VCaP (cell line): ENCODE data around the gene REEP6.
"Not testable (repeated sequence)": the region's sequence is repeated elsewhere in the genome, so short reads cannot be mapped to it uniquely, and the experiment has no call there.

Source experiments
- H3K27ac ChIP-seq: fragments of 450-650 bp; 2 replicates; pipeline ENCODE4 v1.5.1; 2017
- TF ChIP-seq, protein P1 (sequence below): fragments of 450-650 bp; conservative IDR thresholded peaks from 2 replicates; pipeline ENCODE4 v1.5.1; 2017; ENCODE audit warnings: mild to moderate bottlenecking, moderate library complexity

Gene REEP6

DNA sequence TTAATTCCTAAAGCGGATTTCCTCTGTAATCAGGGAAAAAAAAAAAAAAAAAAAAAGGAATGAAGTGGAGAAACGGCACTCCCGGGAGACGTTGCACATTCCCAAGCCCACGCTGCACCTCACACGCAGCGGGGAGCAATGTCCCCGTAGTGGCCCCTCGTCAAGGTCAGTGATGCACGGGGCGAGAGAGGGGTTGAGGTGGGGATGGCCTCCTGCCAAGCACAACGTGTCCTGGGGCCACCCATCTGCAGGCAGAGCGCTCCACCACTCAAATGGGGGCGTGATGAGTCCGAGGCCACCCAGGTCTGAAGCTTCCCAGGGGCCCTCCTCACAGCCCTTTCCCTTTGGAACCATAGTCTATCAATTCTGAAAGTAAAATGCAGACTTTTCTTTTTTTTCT, 48.0 kb downstream of the REEP6 start:
- H3K27ac ChIP-seq: no peak overlapping the region
- TF ChIP-seq, protein P1, sequence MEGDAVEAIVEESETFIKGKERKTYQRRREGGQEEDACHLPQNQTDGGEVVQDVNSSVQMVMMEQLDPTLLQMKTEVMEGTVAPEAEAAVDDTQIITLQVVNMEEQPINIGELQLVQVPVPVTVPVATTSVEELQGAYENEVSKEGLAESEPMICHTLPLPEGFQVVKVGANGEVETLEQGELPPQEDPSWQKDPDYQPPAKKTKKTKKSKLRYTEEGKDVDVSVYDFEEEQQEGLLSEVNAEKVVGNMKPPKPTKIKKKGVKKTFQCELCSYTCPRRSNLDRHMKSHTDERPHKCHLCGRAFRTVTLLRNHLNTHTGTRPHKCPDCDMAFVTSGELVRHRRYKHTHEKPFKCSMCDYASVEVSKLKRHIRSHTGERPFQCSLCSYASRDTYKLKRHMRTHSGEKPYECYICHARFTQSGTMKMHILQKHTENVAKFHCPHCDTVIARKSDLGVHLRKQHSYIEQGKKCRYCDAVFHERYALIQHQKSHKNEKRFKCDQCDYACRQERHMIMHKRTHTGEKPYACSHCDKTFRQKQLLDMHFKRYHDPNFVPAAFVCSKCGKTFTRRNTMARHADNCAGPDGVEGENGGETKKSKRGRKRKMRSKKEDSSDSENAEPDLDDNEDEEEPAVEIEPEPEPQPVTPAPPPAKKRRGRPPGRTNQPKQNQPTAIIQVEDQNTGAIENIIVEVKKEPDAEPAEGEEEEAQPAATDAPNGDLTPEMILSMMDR: no peak

DNA sequence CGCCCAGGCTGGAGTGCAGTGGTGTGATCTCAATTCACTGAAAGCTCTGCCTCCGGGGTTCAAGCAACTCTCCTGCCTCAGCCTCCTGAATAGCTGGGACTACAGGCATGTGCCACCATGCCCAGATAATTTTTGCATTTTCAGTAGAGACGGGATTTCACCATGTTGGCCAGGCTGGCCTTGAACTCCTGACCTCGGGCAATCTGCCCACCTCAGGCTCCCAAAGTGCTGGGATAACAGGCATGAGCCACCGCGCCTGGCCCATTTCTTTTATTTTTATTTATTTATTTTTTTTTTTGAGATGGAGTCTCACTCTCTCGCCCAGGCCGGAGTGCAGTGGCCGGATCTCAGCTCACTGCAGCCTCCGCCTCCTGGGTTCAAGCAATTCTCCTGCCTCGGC, 48.8 kb downstream of the REEP6 start:
- H3K27ac ChIP-seq: not testable (repeated sequence)

DNA sequence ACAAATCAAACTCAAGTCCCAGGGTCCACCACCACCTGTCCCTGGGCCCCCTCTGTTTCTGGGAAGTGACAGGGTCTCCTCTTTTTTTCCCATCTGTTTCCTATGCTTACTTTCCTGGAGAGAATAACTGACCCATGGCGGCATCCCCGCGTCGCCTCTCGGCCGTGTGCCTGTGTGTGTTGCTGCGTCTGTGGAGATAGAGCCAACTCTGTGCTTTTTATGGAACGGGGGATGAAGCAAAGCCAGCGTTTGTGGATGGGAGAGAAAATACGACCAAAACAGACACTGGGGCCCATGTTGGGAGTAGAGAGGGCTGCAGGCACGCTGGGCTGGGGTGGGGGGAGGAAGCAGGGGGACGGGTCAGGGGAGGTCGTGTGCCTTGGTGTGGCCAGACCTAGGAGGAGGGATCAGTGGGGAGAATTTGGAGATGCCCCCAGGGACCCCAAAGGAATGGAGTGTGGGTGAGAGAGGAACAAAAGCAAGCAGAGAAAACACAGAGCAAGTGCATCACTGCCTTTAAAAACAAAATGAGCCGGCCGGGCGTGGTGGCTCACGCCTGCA, 49.5 kb downstream of the REEP6 start:
- TF ChIP-seq, protein P1: no peak

More for the DNA sequence above, 49.5 kb downstream of the REEP6 start:
- H3K27ac ChIP-seq: no peak overlapping the region
